ENCODE results near the gene HGFAC. TPM values are rescaled to one million over a fixed set of nuclear protein-coding genes. Genes with fewer than 3 reads are reported as not detected.

HGFAC gene
- total and polyA plus RNA-seq, 2 of the 13 experiments (the other 11 are each of a cell fraction or from before 2014, with no cell fraction given), result 8.5 to 63.6 TPM

- TF ChIP-seq GMEB2 (CRISPR knock-in tag; IDR thresholded peaks at IDR 0.05; ENCODE audit: low read depth), result no peak
- TF ChIP-seq ZNF784 (CRISPR knock-in tag; IDR thresholded peaks at IDR 0.05; ENCODE audit: borderline replicate concordance), result no peak
These were observed 40.2 kb upstream of the HGFAC start (continued) for GRCh38 chr4:3401436-3402171.

GRCh38 chr4:3402491-3403347, 39.0 kb upstream of the HGFAC start:
- no peak for FAIRE-seq
- DNase-seq (ENCODE audit: low spot score), result no peak
- intact Hi-C loops (cut with micrococcal nuclease; ENCODE audit: unreplicated experiment), result no loop called here
- Histone ChIP-seq H4K20me1 (ENCODE audit: insufficient read depth, low read length) (no peaks in the 10 kb centered on the region), H3K36me3 (replicated peaks in 1 of 2; ENCODE audit: control insufficient read depth in 1 of 2, insufficient read depth in 2 of 2, low read length in 2 of 2) (peaks cover 3 to 17% of the 10 kb centered on the region in 2 experiments; a peak in 2 of 5 replicates), H3K79me2 (ENCODE audit: insufficient read depth, low read length) (peaks cover 8% of the 10 kb centered on the region), H3K9ac (ENCODE audit: insufficient read depth, low read depth, low read length) (no peak overlapping the region), H3K4me1 (ENCODE audit: insufficient read depth, low read length) (peaks cover 20% of the 10 kb centered on the region), H3K4me2 (ENCODE audit: low read depth, low read length) (no peak overlapping the region), H3K9me3 (ENCODE audit: low read length) (peaks cover 11% of the 10 kb centered on the region), H2AFZ (ENCODE audit: low read length) (no peak overlapping the region), H3K27me3 (ENCODE audit: control insufficient read depth in 1 of 2, insufficient read depth in 2 of 2, low read length in 2 of 2) (no peaks in the 10 kb centered on the region), H3K4me3 (replicated peaks in 1 of 3; ENCODE audit: insufficient read depth in 1 of 3, low read depth in 2 of 3, low read length in 3 of 3) (no peak overlapping the region), H3K27ac (ENCODE audit: extremely low read length, insufficient read depth, low read length) (no peak overlapping the region)
- ChIA-PET POLR2A (no interaction called here), CTCF (ENCODE audit: low intra/inter-chr PET ratio, low total read pairs) (no interaction called here)
- in situ Hi-C loops (cut with HindIII; ENCODE audit: extremely low pct_ligation_motif_present, low pct_unique_long_range_greater_than_20kb), result no loop called here
- whole genome bisulfite sequencing (ENCODE audit: low lambda C conversion rate), result 96% methylated on average over 15 of the region's 15 CpGs
- BruUV-seq (replicated peaks), result no TSS peak
- ATAC-seq, result no peak
- TF ChIP-seq MXD3 (CRISPR knock-in tag; IDR thresholded peaks at IDR 0.05) (no peak), FOXO1 (CRISPR knock-in tag; IDR thresholded peaks at IDR 0.05) (no peak), BHLHE40 (IDR thresholded peaks at IDR 0.05; ENCODE audit: low read length) (no peak), ARID5B (CRISPR knock-in tag; IDR thresholded peaks at IDR 0.05) (no peak), ZFP36 (IDR thresholded peaks at IDR 0.05; ENCODE audit: borderline replicate concordance, low read depth, low read length, partially characterized antibody) (no peak), ZNF362 (CRISPR knock-in tag; IDR thresholded peaks at IDR 0.05; ENCODE audit: borderline replicate concordance) (no peak), ZKSCAN1 (IDR thresholded peaks at IDR 0.05; ENCODE audit: low read length) (no peak), ZNF615 (CRISPR knock-in tag; IDR thresholded peaks at IDR 0.05; ENCODE audit: borderline replicate concordance) (no peak), SRF (IDR thresholded peaks at IDR 0.05; ENCODE audit: low read depth, low read length) (no peak)

All from HepG2 (cell line).